ENCODE data around the gene MEF2C.

The MEF2C gene

DNA sequence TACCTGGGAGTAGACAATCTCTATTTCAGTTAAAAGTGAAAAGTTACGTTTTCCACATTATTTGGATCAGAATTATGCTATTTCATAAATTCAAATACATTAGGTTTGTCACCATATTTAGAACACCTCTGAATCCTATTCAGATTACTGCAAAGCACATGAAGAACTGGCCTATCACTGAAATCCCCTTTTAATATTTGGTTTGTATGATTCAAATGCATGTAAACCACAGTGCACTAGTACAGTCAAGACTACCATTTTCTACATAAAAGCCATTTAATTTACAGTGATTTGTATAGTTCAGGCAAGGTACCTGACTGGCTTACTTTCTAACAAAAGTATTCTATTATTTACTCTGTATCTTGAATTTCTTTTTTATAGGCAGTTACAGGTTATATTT, 212.5 kb downstream of the MEF2C start:
- DNase-seq, result no peak

DNA sequence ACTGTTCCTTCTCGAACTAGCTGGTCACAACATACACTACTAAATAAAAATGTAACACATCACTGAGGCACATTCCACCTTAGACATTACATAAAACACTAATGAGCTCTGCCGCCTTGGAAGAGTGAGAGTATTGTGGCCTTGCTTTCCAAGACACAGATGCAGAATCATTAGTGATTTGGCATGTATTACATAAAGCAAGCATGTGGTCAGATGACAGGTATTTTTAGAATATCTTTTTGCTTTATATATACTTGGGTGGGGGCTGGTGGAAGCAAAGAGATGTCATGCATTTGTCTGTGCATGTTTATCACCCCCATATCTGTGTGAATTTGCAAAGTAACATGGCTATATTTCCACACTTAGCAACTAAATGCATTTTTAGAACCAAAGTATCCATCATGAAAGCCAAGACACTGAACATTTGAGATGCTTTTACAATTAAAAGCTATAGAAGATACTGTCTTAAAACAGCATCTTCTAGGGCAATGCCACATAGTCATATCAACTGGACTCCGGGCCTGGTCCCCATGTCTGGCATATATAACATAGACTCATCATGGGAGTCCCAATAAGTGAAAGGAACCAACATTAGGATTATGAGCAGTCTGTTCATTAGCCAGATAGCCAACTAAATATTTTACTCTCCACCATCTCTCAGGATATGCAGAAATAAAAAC, 213.5 kb downstream of the MEF2C start:
- DNase-seq, result no peak

- DNase-seq, result no peak
Observed at GRCh38 chr5:88667496-88668201, 215.3 kb downstream of the MEF2C start.

Data from CD4-positive, alpha-beta T cell treated with Interleukin-10 for 1 hour (primary cell).